Memory B cell (primary cell): ENCODE data around the gene MIGA2.

Source experiments
- ATAC-seq: fragments of 150-1000 bp; cut with Tn5 transposase; 2 replicates; pipeline ENCODE4 v1.10.0; 2021; ENCODE audit warnings: low read depth, mild to moderate bottlenecking, moderate library complexity
- DNase-seq, 2 donors: peaks; one replicate each; pipeline ENCODE4 v3.0.0; 2022; ENCODE audit warnings: low spot score in 2 of 2
- H3K27ac Mint-ChIP-seq: one replicate; pipeline ENCODE4 v1.8.0; 2022; ENCODE audit warnings: mild to moderate bottlenecking, moderate library complexity, mixed read lengths
- H3K27me3 Mint-ChIP-seq: one replicate; pipeline ENCODE4 v1.8.0; 2022; ENCODE audit warnings: mixed read lengths
- H3K36me3 Mint-ChIP-seq: one replicate; pipeline ENCODE4 v1.8.0; 2022; ENCODE audit warnings: mild to moderate bottlenecking, mixed read lengths
- H3K4me1 Mint-ChIP-seq: one replicate; pipeline ENCODE4 v1.8.0; 2022; ENCODE audit warnings: mixed read lengths
- H3K4me3 Mint-ChIP-seq: one replicate; pipeline ENCODE4 v1.8.0; 2022; ENCODE audit warnings: mild to moderate bottlenecking, moderate library complexity, mixed read lengths
- H3K9me3 Mint-ChIP-seq: one replicate; pipeline ENCODE4 v1.8.0; 2022; ENCODE audit warnings: mixed read lengths

The MIGA2 gene

GRCh38 chr9:129007035-129007765 lies 29.2 kb upstream of the MIGA2 start:
- no peak for DNase-seq
- Mint-ChIP-seq H3K27ac (peak overlapping the region; percentile 70), H3K4me3 (no peak overlapping the region), H3K9me3 (no peaks in the 10 kb centered on the region), H3K27me3 (no peaks in the 10 kb centered on the region), H3K36me3 (peaks cover 11% of the 10 kb centered on the region), H3K4me1 (peaks cover 3% of the 10 kb centered on the region)
- no peak for ATAC-seq

- Mint-ChIP-seq H3K36me3 (peaks cover 13% of the 10 kb centered on the region), H3K4me3 (no peak overlapping the region), H3K27ac (no peak overlapping the region), H3K27me3 (no peaks in the 10 kb centered on the region), H3K9me3 (no peaks in the 10 kb centered on the region), H3K4me1 (peaks cover 3% of the 10 kb centered on the region)
- DNase-seq (no peak), ATAC-seq (no peak)
Observed at GRCh38 chr9:129007766-129008468, 28.5 kb upstream of the MIGA2 start.

- Mint-ChIP-seq H3K4me1 (peaks cover 3% of the 10 kb centered on the region), H3K27me3 (no peaks in the 10 kb centered on the region), H3K4me3 (no peak overlapping the region), H3K9me3 (no peaks in the 10 kb centered on the region), H3K27ac (no peak overlapping the region), H3K36me3 (peaks cover 13% of the 10 kb centered on the region)
- DNase-seq (no peak), ATAC-seq (no peak)
Observed at GRCh38 chr9:129008469-129008965, 27.9 kb upstream of the MIGA2 start.

- H3K27ac Mint-ChIP-seq: no peak overlapping the region
Observed at GRCh38 chr9:129008986-129009583, 27.3 kb upstream of the MIGA2 start.

DNA sequence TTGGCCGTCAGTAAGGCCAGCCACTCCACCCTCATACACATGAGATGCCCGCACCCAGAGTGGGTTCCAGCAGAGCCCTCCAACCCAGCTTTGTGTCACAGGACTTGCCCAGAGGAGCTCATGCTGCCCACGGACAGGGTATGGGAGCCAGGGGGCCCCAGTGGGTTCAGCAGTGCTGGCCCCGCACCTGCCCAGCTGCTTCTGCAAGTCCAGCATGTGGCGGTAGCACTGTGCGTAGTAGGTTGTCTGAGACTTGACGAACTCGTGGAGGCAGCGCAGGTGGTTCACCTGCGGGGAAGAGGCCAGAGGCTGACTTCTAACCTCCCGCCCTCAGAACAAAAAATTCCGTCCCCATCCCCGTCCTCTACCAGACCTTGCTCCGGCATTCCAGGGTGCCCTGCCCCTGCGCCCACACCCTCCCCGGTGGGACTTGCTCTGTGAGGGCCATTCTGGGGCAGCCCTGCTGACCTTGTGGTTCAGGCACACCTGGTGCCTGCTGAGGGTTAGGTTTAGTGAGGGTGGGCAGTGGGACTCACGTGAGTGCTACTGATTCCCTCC lies 26.8 kb upstream of the MIGA2 start:
- Mint-ChIP-seq H3K4me3 (no peak overlapping the region), H3K27ac (no peak overlapping the region), H3K27me3 (no peaks in the 10 kb centered on the region), H3K4me1 (peaks cover 3% of the 10 kb centered on the region), H3K9me3 (no peaks in the 10 kb centered on the region), H3K36me3 (peaks cover 12% of the 10 kb centered on the region)
- ATAC-seq (no peak), DNase-seq (no peak)

More at GRCh38 chr9:129008986-129009583, 27.3 kb upstream of the MIGA2 start:
- H3K9me3 Mint-ChIP-seq: no peaks in the 10 kb centered on the region
- DNase-seq (no peak), ATAC-seq (no peak)
- no peak overlapping the region for H3K4me3 Mint-ChIP-seq
- H3K4me1 Mint-ChIP-seq: peaks cover 3% of the 10 kb centered on the region
- H3K27me3 Mint-ChIP-seq: no peaks in the 10 kb centered on the region
- H3K36me3 Mint-ChIP-seq: peaks cover 13% of the 10 kb centered on the region

- DNase-seq (no peak), ATAC-seq (no peak)
- H3K27me3 Mint-ChIP-seq: no peaks in the 10 kb centered on the region
- peaks cover 3% of the 10 kb centered on the region for H3K4me1 Mint-ChIP-seq
- H3K36me3 Mint-ChIP-seq: peaks cover 6% of the 10 kb centered on the region
- no peaks in the 10 kb centered on the region for H3K9me3 Mint-ChIP-seq
- H3K27ac Mint-ChIP-seq: no peak overlapping the region
- H3K4me3 Mint-ChIP-seq: no peak overlapping the region
Observed at GRCh38 chr9:129010267-129010975, 26.0 kb upstream of the MIGA2 start.

DNA sequence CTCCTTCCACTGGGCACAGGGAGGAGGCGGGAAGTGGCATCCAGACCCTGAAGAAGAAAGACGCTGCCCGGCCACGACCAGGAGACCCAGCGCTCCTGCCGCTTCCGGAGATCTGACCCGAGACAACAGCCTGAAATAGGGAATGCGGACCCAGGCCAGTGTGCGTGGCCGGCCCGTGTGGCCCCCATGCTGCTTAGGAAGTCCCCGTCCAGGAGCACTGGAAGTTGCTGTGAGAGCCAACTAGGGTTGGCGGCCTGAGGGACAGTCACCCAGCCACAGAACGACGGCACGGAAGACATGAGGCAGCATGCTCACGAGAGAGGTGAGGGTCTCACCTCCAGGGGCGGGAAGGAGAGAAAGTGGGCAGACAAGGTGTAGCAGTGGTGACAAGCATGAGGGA lies 25.3 kb upstream of the MIGA2 start:
- H3K36me3 Mint-ChIP-seq: peaks cover 6% of the 10 kb centered on the region
- ATAC-seq: no peak
- no peak overlapping the region for H3K4me3 Mint-ChIP-seq
- DNase-seq: no peak
- H3K27ac Mint-ChIP-seq: no peak overlapping the region
- no peaks in the 10 kb centered on the region for H3K9me3 Mint-ChIP-seq
- H3K4me1 Mint-ChIP-seq: peaks cover 3% of the 10 kb centered on the region
- no peaks in the 10 kb centered on the region for H3K27me3 Mint-ChIP-seq

- H3K27ac Mint-ChIP-seq: no peak overlapping the region
- H3K36me3 Mint-ChIP-seq: peaks cover 3% of the 10 kb centered on the region
- H3K9me3 Mint-ChIP-seq: no peaks in the 10 kb centered on the region
- DNase-seq: no peak
- no peaks in the 10 kb centered on the region for H3K27me3 Mint-ChIP-seq
- H3K4me1 Mint-ChIP-seq: no peaks in the 10 kb centered on the region
- no peak for ATAC-seq
- H3K4me3 Mint-ChIP-seq: no peak overlapping the region
Observed at GRCh38 chr9:129011761-129012181, 24.7 kb upstream of the MIGA2 start.

GRCh38 chr9:129012343-129012742 lies 24.1 kb upstream of the MIGA2 start:
- Mint-ChIP-seq H3K9me3 (no peaks in the 10 kb centered on the region), H3K36me3 (peaks cover 3% of the 10 kb centered on the region), H3K4me1 (no peaks in the 10 kb centered on the region), H3K4me3 (no peak overlapping the region), H3K27ac (no peak overlapping the region), H3K27me3 (no peaks in the 10 kb centered on the region)
- DNase-seq (no peak), ATAC-seq (no peak)

DNA sequence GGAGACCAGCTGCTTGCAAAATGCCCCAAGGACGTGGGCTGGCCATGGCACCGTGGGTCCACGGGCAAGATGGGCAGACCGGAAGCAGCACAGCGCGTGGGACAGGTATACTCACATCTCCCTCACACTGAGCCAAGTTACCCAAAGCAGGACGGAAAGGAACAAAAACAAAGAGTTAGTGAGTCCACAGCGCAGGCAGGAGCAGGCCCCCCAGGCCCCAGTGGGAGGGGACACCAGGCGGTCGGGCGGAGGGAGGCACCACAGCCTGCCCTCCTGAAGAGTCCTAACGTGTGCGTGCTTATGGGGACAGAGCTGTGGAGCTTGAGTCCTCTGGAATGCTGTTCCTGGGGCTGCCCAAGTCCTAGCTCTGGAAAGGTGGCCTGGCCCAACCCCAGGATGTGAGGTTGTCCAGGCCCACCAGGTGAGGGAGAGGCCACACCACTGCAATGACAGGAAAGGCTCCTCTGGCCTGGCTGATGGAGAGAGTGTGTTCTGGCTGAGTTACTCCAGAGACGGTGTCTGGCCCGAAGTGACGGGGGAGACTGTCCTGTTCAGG lies 23.5 kb upstream of the MIGA2 start:
- Mint-ChIP-seq H3K9me3 (no peaks in the 10 kb centered on the region), H3K27ac (no peak overlapping the region)

DNA sequence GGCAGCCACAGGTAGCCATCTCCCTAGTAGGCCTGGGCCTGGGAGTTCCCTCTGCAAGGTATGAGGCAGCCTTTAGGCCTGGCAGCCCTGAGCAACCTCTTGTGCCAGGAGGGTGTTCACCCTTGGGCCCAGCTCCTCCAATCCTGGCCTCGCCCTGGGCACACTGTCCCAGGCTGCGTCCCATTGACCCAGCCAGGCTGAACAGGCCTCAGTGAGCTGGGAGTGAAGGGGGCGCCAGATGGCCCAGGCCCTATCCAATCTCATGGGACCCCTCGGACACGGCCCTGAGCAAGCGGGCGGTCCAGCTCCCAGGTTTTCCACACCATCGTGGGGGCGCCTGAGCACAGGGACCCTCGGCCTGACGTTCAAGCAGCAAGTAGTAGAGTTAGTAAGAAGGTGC lies 22.8 kb upstream of the MIGA2 start:
- Mint-ChIP-seq H3K9me3 (no peaks in the 10 kb centered on the region), H3K27me3 (no peaks in the 10 kb centered on the region), H3K27ac (no peak overlapping the region), H3K36me3 (peaks cover 4% of the 10 kb centered on the region), H3K4me3 (no peak overlapping the region), H3K4me1 (no peaks in the 10 kb centered on the region)
- DNase-seq (no peak), ATAC-seq (no peak)

More for the DNA sequence above, 23.5 kb upstream of the MIGA2 start:
- H3K4me1 Mint-ChIP-seq: no peaks in the 10 kb centered on the region
- no peak overlapping the region for H3K4me3 Mint-ChIP-seq
- H3K27me3 Mint-ChIP-seq: no peaks in the 10 kb centered on the region
- ATAC-seq (no peak), DNase-seq (no peak)
- H3K36me3 Mint-ChIP-seq: peaks cover 3% of the 10 kb centered on the region

- Mint-ChIP-seq H3K36me3 (peaks cover 7% of the 10 kb centered on the region), H3K4me1 (no peaks in the 10 kb centered on the region), H3K27me3 (no peaks in the 10 kb centered on the region), H3K27ac (no peak overlapping the region), H3K4me3 (no peak overlapping the region), H3K9me3 (no peaks in the 10 kb centered on the region)
- DNase-seq: no peak
- no peak for ATAC-seq
Observed at GRCh38 chr9:129014124-129014523, 22.3 kb upstream of the MIGA2 start.

DNA sequence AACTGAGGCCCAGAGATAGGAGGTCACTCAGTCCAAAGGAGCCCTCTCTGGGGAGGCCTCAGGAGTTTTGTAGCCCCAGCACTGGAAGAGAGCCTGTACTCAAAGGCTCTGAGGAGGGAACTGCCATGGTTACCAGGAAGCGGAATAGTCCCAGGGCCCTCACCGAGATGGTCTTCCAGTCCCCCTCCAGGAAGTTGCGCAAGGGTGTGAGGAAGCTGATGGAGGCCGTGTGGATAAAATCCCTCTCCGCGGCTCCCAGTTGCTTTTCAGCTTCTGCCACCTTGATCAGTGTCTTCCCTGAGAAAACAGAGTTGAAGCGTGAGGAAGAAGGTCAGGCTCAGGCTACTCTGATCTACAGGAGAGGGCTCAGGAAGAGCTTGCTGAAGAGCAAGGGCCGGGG lies 21.8 kb upstream of the MIGA2 start:
- H3K27me3 Mint-ChIP-seq: no peaks in the 10 kb centered on the region

More for the DNA sequence above, 21.8 kb upstream of the MIGA2 start:
- Mint-ChIP-seq H3K27ac (no peak overlapping the region), H3K9me3 (no peaks in the 10 kb centered on the region), H3K36me3 (peaks cover 7% of the 10 kb centered on the region), H3K4me3 (no peak overlapping the region), H3K4me1 (no peaks in the 10 kb centered on the region)
- ATAC-seq (no peak), DNase-seq (no peak)
